ENCODE results near the gene ABCF3.

- no peak for TF ChIP-seq CTCF (IDR thresholded peaks at IDR 0.05)
- no peak for TF ChIP-seq EP300 (IDR thresholded peaks at IDR 0.05)
These were observed 42.7 kb upstream of the ABCF3 start for GRCh38 chr3:184143327-184143726.
